NCI-H446 treated with DMSO at 0.1 percent for 48 hours (cell line): ENCODE results near the gene SLC25A13.
"Not testable (repeated sequence)": the region's sequence is repeated elsewhere in the genome, so short reads cannot be mapped to it uniquely, and the experiment has no call there.

Experiments used
- DNase-seq: peaks from one replicate; lab custom pipeline; 2025; lab: John Stamatoyannopoulos, UW

SLC25A13 gene

GRCh38 chr7:96154506-96154905, 167.4 kb downstream of the SLC25A13 start:
- not testable (repeated sequence) for DNase-seq

DNA sequence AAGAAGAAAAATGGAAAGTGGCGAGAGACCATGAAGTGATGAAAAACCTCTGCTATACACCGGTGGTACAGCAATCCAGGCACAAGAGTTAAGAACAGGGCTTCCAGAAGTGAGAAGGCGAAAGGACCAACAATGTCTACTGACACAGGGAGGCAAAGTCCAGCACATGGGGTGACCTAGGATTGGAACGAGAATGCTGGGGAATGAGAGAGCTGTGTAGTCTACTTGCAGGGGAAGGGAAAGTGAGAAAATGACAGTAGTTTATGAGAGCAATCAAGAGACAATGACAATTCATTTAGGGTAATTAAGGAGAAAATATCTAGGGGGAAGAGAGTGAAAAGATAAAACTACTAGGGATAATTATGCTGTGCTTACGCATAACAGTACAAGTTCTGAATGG, 169.2 kb downstream of the SLC25A13 start:
- DNase-seq, result no peak

DNA sequence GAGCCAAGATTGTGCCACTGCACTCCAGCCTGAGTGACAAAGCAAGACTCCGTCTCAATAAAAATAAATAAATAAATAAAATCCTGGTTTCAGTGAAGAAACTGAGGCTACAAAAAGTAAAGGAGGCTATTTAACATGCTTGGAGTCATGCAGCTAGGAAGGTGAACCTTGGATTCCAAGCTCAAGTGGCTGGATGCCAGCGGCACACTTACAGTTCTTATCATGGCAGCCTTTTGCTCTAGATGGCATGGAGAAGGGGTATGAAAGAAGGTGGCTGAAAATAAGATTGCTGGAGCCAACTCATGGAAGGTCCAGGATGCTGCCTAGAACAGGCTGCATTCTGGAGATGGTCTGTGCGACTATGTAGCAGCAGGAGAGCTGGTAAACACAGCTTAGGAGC, 170.0 kb downstream of the SLC25A13 start:
- DNase-seq, result no peak

- no peak for DNase-seq
Observed at GRCh38 chr7:96144260-96144526, 177.7 kb downstream of the SLC25A13 start.

- no peak for DNase-seq
Observed at GRCh38 chr7:96143495-96144259, 178.2 kb downstream of the SLC25A13 start.

GRCh38 chr7:96136600-96137239, 185.2 kb downstream of the SLC25A13 start:
- no peak for DNase-seq

GRCh38 chr7:96135241-96135640, 186.7 kb downstream of the SLC25A13 start:
- DNase-seq, result no peak

DNA sequence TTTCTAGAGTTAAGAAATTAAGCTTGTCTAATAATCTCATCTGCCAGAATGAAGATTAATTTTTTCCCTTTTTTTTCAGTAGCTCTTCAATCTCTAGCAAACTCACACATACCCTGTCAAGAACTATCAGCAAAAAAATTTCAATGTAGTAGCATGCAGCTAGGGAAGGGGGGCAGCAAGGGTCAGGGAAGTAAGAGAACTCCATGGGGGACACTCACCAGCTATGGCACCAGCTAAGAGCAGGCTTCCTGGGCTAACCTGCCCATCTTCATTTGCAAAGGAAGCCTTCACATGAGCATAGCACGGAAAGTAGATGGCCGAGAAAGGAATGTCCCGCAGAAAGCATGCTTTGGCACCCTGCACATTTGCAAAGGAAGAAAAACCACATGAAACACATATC, 190.4 kb downstream of the SLC25A13 start:
- DNase-seq, result no peak

GRCh38 chr7:96127746-96128145, 194.2 kb downstream of the SLC25A13 start:
- no peak for DNase-seq

GRCh38 chr7:96126382-96126781, 195.5 kb downstream of the SLC25A13 start:
- DNase-seq, result no peak

GRCh38 chr7:96122746-96123145, 199.2 kb downstream of the SLC25A13 start:
- DNase-seq, result no peak

GRCh38 chr7:96121752-96122151, 200.1 kb downstream of the SLC25A13 start:
- DNase-seq, result no peak

GRCh38 chr7:96120445-96121225, 201.3 kb downstream of the SLC25A13 start:
- peak; percentile 41 for DNase-seq

DNA sequence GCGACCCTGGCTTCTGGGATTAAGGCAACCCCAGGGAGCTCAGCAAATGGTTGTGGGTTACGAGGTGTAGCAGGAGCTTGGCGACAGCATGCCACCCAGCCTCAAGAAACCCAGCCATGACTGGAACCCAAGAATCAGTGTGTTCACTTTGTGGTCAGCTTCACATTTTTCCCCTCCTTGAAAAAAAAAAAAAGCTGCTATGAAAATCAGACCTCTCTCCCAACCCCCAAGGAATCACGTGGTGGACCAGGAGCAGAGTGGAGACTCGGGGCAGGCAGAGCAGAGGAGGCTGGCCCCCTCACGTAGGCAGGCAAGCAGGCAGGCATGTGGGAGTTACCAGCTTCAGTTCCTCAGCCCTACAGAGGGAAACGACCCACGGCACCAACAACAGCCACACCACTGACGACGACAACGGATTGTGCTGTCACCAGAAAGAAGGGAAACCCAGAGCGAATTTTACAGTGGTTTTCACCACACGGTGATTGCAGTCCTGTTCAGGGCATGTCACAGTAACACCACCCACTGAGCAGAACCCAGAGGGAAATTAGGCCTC, 203.4 kb downstream of the SLC25A13 start:
- DNase-seq, result no peak

DNA sequence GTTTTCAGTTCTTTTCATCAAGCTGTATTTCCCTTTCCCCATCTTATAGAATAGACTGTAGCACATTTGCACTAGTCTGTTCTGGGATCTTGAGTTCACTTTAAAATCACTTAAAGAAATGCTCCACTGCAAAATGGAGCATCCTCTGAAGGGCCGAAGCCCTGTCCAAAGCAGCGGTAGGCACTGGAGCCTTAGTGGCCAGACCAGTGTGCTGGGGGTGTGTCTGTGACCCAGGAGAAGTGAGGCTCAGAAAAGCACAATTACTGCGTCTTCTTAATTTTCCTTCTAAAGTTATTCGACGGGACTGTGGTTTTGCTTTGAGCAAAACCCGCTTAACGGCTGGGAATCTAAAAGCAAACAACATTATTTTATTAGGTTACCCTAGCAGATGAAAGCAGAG, 205.7 kb downstream of the SLC25A13 start:
- no peak for DNase-seq

- DNase-seq, result no peak
Observed at GRCh38 chr7:96114190-96114589, 207.7 kb downstream of the SLC25A13 start.

DNA sequence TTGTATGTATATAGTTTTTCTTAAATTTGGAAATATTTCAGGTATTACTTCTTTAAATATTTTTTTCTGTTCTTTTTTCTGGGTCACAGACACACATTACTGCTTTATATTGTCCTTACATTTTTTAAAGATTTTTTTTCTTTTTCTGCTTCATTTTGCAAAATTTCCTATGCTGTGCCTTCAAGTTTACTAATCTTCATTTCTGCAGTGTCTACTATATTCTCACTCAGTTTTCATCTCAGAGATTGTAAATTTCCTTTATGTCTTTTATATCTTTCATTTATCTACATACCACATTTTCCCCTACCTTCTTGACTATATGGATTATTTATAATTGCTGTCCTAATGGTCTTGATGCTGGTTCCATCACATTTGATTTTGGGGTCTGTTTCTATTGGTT, 210.5 kb downstream of the SLC25A13 start:
- DNase-seq, result no peak

DNA sequence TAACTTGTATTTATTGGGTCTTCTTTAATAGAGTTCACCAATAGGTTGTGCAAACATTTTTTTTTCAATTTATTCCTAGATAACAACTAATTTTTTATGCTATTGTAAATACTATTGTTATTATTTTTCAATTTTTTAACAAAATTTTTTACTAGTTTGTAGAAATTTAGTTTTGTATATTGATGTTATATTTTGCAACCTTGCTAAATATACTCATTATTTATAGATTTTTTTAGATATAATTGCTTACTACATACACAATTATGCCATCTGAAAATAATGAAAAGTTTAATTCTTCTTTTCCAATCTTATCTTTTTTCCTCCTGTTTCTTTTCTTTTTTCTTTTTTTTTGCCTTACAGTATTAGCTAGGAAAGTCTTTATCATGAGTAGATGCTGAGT, 216.9 kb downstream of the SLC25A13 start:
- no peak for DNase-seq

DNA sequence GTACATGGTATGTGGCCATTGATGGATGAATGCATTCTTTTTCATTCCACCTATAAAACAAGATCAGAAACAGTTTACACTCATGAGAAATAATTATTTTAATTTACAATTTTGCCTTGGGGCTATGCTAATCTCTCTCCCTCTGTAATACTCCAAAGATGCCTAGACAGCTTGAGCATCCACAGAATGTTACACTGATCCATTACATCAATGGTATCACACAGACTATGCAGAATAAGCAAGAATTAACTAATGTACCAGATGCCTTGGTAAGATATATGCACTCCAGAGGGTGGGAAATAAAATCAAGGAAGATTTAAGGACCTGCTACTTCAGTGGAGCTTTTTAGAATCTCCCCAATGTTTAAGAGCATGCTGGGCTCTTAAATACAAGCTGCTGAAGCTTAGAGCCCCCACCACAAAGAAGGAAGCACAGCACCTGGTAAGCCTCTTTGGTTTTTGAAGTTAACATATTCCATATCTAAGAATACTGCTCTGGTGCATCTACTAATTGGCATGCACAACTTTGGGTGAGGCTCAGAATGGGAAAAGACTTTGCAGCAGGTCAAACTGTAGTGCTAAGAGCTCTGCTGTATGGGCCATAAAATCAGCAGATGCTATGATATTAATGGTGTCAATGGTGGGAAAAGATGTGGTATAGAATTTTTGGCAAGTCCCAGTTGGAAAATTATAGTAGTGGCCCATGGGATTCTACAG, 219.6 kb downstream of the SLC25A13 start:
- DNase-seq, result no peak

GRCh38 chr7:96100737-96101136, 221.2 kb downstream of the SLC25A13 start:
- DNase-seq, result no peak

GRCh38 chr7:96097835-96098234, 224.1 kb downstream of the SLC25A13 start:
- DNase-seq, result no peak

DNA sequence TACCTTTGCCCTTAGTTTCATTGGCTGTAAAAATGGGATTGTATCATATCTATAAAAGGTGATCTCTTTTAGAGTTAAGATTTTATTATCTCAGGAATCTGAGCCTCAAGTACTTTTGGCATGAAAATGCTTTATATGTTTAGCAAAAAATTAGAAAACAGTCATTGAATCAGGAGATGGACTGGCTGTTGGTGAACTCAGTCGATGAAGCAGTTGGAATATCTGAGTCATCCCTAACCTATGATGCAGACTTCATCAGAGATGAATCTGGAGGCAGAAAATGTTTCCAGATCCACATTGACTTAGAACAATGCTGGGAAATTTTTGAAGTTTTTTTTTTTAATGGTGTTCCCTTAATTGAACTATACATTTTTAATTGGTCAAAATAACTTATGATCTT, 228.5 kb downstream of the SLC25A13 start:
- DNase-seq, result no peak
